A549 (cell line): ENCODE results near the gene EXOC7.

Source experiments
- BHLHE40 ChIP-seq: IDR thresholded peaks from 2 replicates; pipeline ENCODE4 v1.6.1; 2012; ENCODE audit warnings: low read depth, low read length, inconsistent platforms
- HDAC2 ChIP-seq: fragments of 200-600 bp; sonication (generic); IDR thresholded peaks from 2 replicates; pipeline ENCODE4 v1.6.1; 2016
- MAFK ChIP-seq: fragments of 450-650 bp; IDR thresholded peaks from 2 replicates; pipeline ENCODE4 v1.6.1; 2014; ENCODE audit not compliant: partially characterized antibody
- MAX ChIP-seq: IDR thresholded peaks from 2 replicates; pipeline ENCODE4 v1.6.1; 2012
- NPAS2 ChIP-seq: fragments of 250-450 bp; sonication (Bioruptor Pico); IDR thresholded peaks from 2 replicates; pipeline ENCODE4 v1.8.0; 2022; ENCODE audit warnings: mild to moderate bottlenecking, moderate library complexity, borderline replicate concordance
- PHF8 ChIP-seq: fragments of 200-600 bp; sonication (generic); IDR thresholded peaks from 2 replicates; pipeline ENCODE4 v1.6.1; 2016; ENCODE audit warnings: low read depth, mild to moderate bottlenecking, antibody characterized with exemption, moderate library complexity, borderline replicate concordance
- TF ChIP-seq, protein P1 (sequence below): fragments of >200 bp; sonication (Bioruptor Twin); formaldehyde crosslinking; IDR thresholded peaks from 3 replicates; pipeline ENCODE4 v1.5.1; 2016
- TF ChIP-seq, protein P2 (sequence below): fragments of 200-600 bp; sonication (generic); IDR thresholded peaks from 2 replicates; pipeline ENCODE4 v1.6.1; 2016; ENCODE audit warnings: antibody characterized with exemption, mild to moderate bottlenecking, moderate library complexity

DNA sequence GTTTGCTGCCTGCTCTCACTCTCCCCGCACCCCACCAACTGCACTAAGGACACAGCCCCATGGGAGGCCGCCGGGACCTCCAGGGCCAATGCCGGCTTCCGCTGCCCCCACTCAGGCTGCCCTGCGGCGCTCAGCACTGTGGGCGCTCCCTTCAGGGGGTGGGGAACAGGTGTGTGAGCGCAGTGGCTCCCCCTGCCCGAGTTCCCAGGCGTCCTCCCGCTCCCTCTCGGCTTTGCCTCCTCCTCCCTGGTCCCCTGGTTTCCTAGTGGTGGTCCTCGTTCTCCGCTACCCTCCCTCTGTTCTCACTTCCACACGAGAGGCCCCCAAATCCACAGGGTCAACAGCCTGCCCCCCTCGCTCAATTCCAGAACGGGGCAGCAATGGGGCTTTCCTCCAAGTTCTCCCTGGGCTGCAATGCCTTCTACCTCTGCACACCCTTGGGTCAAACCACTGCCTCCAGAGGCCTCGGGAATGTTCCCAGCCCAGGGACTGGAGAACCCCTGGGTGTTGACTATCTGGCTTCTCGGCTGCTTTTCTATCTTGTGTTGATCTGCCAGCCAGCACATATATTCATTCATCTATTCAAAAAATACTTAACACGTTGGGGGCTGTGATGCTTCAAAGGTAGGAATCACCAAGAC, 27.6 kb upstream of the EXOC7 start:
- TF ChIP-seq PHF8, result no peak
- TF ChIP-seq, protein P1, sequence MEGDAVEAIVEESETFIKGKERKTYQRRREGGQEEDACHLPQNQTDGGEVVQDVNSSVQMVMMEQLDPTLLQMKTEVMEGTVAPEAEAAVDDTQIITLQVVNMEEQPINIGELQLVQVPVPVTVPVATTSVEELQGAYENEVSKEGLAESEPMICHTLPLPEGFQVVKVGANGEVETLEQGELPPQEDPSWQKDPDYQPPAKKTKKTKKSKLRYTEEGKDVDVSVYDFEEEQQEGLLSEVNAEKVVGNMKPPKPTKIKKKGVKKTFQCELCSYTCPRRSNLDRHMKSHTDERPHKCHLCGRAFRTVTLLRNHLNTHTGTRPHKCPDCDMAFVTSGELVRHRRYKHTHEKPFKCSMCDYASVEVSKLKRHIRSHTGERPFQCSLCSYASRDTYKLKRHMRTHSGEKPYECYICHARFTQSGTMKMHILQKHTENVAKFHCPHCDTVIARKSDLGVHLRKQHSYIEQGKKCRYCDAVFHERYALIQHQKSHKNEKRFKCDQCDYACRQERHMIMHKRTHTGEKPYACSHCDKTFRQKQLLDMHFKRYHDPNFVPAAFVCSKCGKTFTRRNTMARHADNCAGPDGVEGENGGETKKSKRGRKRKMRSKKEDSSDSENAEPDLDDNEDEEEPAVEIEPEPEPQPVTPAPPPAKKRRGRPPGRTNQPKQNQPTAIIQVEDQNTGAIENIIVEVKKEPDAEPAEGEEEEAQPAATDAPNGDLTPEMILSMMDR, result no peak
- no peak for TF ChIP-seq MAX
- TF ChIP-seq MAFK, result no peak
- no peak for TF ChIP-seq NPAS2 (CRISPR knock-in tag)
- TF ChIP-seq HDAC2, result no peak
- no peak for TF ChIP-seq BHLHE40
- TF ChIP-seq, protein P2, sequence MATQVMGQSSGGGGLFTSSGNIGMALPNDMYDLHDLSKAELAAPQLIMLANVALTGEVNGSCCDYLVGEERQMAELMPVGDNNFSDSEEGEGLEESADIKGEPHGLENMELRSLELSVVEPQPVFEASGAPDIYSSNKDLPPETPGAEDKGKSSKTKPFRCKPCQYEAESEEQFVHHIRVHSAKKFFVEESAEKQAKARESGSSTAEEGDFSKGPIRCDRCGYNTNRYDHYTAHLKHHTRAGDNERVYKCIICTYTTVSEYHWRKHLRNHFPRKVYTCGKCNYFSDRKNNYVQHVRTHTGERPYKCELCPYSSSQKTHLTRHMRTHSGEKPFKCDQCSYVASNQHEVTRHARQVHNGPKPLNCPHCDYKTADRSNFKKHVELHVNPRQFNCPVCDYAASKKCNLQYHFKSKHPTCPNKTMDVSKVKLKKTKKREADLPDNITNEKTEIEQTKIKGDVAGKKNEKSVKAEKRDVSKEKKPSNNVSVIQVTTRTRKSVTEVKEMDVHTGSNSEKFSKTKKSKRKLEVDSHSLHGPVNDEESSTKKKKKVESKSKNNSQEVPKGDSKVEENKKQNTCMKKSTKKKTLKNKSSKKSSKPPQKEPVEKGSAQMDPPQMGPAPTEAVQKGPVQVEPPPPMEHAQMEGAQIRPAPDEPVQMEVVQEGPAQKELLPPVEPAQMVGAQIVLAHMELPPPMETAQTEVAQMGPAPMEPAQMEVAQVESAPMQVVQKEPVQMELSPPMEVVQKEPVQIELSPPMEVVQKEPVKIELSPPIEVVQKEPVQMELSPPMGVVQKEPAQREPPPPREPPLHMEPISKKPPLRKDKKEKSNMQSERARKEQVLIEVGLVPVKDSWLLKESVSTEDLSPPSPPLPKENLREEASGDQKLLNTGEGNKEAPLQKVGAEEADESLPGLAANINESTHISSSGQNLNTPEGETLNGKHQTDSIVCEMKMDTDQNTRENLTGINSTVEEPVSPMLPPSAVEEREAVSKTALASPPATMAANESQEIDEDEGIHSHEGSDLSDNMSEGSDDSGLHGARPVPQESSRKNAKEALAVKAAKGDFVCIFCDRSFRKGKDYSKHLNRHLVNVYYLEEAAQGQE, result no peak
